ENCODE data around the gene BAIAP2. TPM values are rescaled to one million over a fixed set of nuclear protein-coding genes. Genes with fewer than 3 reads are reported as not detected.

Gene BAIAP2
- total and polyA plus RNA-seq, 10 of the 15 experiments (the other 5 are each of a cell fraction or from before 2014, with no cell fraction given): 0.15 to 1.2 (median 0.46) TPM; not detected in 2

GRCh38 chr17:81067391-81067811, 32.5 kb downstream of the BAIAP2 start:
- Histone ChIP-seq H2AFZ (ENCODE audit: control insufficient read depth, low read depth, low read length) (no peak overlapping the region), H3K4me3 (no peak overlapping the region), H3K36me3 (ENCODE audit: control insufficient read depth in 2 of 2, insufficient read depth in 2 of 2, low read length in 1 of 2) (no peaks in the 10 kb centered on the region), H3K9me3 (replicated peaks; ENCODE audit: control insufficient read depth, insufficient read depth, low read length) (no peaks in the 10 kb centered on the region), H3K27ac (ENCODE audit: control insufficient read depth, insufficient read depth) (no peak overlapping the region), H3K9ac (ENCODE audit: control insufficient read depth, insufficient read depth, low read length) (no peak overlapping the region), H3K79me2 (ENCODE audit: control insufficient read depth, insufficient read depth, low read length) (no peaks in the 10 kb centered on the region), H3K4me1 (ENCODE audit: control insufficient read depth, insufficient read depth, low read length) (no peaks in the 10 kb centered on the region), H3K4me2 (ENCODE audit: control insufficient read depth, insufficient read depth) (no peak overlapping the region), H4K20me1 (ENCODE audit: control insufficient read depth, insufficient read depth) (no peaks in the 10 kb centered on the region), H3K27me3 (replicated peaks in 1 of 2; ENCODE audit: control insufficient read depth in 2 of 2, insufficient read depth in 2 of 2, low read length in 1 of 2) (no peaks in the 10 kb centered on the region; a peak in 1 of 4 replicates)
- ChIA-PET POLR2A (no interaction called here), CTCF (no interaction called here), RAD21 (ENCODE audit: unreplicated experiment) (no interaction called here), SMC1A (ENCODE audit: uncharacterized antibody, unreplicated experiment) (no interaction called here)
- FAIRE-seq: no peak
- no peak for ATAC-seq
- intact Hi-C loops (cut with micrococcal nuclease; ENCODE audit: unreplicated experiment) (no loop called here), in situ Hi-C loops (cut with MboI) (no loop called here)
- TF ChIP-seq TAF1 (IDR thresholded peaks at IDR 0.05; ENCODE audit: borderline replicate concordance, low read depth, low read length) (no peak), HSF1 (IDR thresholded peaks at IDR 0.05; ENCODE audit: low read depth, low read length) (no peak), IRF5 (IDR thresholded peaks at IDR 0.05; ENCODE audit: borderline replicate concordance) (no peak), MLLT1 (IDR thresholded peaks at IDR 0.05) (no peak), E2F4 (IDR thresholded peaks at IDR 0.05; ENCODE audit: low read depth, low read length) (no peak), ATF7 (IDR thresholded peaks at IDR 0.05; ENCODE audit: low read depth) (no peak)
- no TSS peak for BruUV-seq (replicated peaks)
- 51% methylated on average over 17 of the region's 20 CpGs for WGBS (ENCODE audit: insufficient coverage, insufficient replicate concordance, low lambda C conversion rate, missing lambda C conversion rate)
- DNase-seq (ENCODE audit: low read depth, low spot score): no peak
